Liver (tissue), 3 donors: ENCODE measurements around the gene ZNF880.

Experiments used
- CTCF ChIP-seq: fragments of 150-350 bp; IDR thresholded peaks from 2 replicates; pipeline ENCODE4 v1.5.1; 2017; ENCODE audit warnings: improper control_type of control experiment, low read depth, low read length; ENCODE audit not compliant: missing input control
- RAD21 ChIP-seq, 2 donors: IDR thresholded peaks; 2 replicates each; pipeline ENCODE4 v1.6.1; 2016; ENCODE audit warnings: antibody characterized with exemption in 2 of 2, mild to moderate bottlenecking in 2 of 2
- SP1 ChIP-seq: IDR thresholded peaks from 2 replicates; pipeline ENCODE4 v1.6.1; 2018; ENCODE audit warnings: antibody characterized with exemption, mild to moderate bottlenecking
- donor health status: healthy.
- donor health status: healthy.

GRCh38 chr19:52335768-52336116, 34.0 kb upstream of the ZNF880 start:
- TF ChIP-seq SP1, result no peak
- TF ChIP-seq RAD21 (IDR thresholded peaks at IDR 0.05), result no peak
- no peak for TF ChIP-seq CTCF
